Sigmoid colon (tissue), 4 donors: ENCODE measurements around the gene FEM1A.
"Not testable (repeated sequence)": the region's sequence is repeated elsewhere in the genome, so short reads cannot be mapped to it uniquely, and the experiment has no call there.

Source experiments
- EP300 ChIP-seq, 4 donors: sonication (generic); formaldehyde crosslinking; IDR thresholded peaks; one replicate each; pipeline ENCODE4 v1.6.1; 2017; ENCODE audit warnings: antibody characterized with exemption in 4 of 4
- TF ChIP-seq, protein P1 (sequence below), 4 experiments: fragments of 450-650 bp in 3 of 4; fragments of 200-600 bp in 1 of 4; IDR thresholded peaks; one replicate each; pipeline ENCODE4 v1.5.1; 2016 to 2019; ENCODE audit warnings: antibody characterized with exemption in 4 of 4, mild to moderate bottlenecking in 3 of 4, moderate library complexity in 2 of 4

DNA sequence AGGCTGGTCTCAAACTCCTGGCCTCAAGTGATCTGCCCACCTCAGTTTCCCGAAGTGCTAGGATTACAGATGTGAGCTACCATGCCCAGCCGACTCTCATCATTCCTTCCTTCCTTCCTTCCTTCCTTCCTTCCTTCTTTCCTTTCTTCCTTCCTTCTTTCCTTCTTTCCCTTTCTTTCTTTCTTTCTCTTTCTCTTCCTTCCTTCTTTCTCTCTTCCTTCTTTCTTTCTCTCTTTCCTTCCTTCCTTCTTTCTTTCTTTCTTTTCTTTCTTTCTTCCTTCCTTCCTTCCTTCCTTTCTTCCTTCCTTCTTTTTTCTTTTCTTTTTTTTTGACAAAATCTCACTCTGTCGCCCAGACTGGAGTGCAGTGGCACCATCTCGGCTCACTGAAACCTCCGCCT lies 13.4 kb upstream of the FEM1A start:
- TF ChIP-seq, protein P1, sequence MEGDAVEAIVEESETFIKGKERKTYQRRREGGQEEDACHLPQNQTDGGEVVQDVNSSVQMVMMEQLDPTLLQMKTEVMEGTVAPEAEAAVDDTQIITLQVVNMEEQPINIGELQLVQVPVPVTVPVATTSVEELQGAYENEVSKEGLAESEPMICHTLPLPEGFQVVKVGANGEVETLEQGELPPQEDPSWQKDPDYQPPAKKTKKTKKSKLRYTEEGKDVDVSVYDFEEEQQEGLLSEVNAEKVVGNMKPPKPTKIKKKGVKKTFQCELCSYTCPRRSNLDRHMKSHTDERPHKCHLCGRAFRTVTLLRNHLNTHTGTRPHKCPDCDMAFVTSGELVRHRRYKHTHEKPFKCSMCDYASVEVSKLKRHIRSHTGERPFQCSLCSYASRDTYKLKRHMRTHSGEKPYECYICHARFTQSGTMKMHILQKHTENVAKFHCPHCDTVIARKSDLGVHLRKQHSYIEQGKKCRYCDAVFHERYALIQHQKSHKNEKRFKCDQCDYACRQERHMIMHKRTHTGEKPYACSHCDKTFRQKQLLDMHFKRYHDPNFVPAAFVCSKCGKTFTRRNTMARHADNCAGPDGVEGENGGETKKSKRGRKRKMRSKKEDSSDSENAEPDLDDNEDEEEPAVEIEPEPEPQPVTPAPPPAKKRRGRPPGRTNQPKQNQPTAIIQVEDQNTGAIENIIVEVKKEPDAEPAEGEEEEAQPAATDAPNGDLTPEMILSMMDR (IDR thresholded peaks at IDR 0.05), result not testable (repeated sequence)
- TF ChIP-seq EP300 (IDR thresholded peaks at IDR 0.05), result not testable (repeated sequence)
